Body of pancreas (tissue), 4 donors: ENCODE data around the gene MMRN1.

Source experiments
- POLR2A ChIP-seq, 3 donors: fragments of 450-650 bp; IDR thresholded peaks; one replicate each; pipeline ENCODE4 v1.6.1; 2016; ENCODE audit warnings: antibody characterized with exemption in 3 of 3, mild to moderate bottlenecking in 2 of 3
- TF ChIP-seq, protein P1 (sequence below), 7 experiments: fragments of 450-650 bp in 4 of 7; fragments of 200-600 bp in 3 of 7; sonication (generic) in 3 of 7; IDR thresholded peaks; one replicate each; pipeline ENCODE4 v1.5.1; 2016 to 2019; ENCODE audit warnings: antibody characterized with exemption in 7 of 7

- TF ChIP-seq, protein P1, sequence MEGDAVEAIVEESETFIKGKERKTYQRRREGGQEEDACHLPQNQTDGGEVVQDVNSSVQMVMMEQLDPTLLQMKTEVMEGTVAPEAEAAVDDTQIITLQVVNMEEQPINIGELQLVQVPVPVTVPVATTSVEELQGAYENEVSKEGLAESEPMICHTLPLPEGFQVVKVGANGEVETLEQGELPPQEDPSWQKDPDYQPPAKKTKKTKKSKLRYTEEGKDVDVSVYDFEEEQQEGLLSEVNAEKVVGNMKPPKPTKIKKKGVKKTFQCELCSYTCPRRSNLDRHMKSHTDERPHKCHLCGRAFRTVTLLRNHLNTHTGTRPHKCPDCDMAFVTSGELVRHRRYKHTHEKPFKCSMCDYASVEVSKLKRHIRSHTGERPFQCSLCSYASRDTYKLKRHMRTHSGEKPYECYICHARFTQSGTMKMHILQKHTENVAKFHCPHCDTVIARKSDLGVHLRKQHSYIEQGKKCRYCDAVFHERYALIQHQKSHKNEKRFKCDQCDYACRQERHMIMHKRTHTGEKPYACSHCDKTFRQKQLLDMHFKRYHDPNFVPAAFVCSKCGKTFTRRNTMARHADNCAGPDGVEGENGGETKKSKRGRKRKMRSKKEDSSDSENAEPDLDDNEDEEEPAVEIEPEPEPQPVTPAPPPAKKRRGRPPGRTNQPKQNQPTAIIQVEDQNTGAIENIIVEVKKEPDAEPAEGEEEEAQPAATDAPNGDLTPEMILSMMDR (IDR thresholded peaks at IDR 0.05): no peak
- TF ChIP-seq POLR2A (IDR thresholded peaks at IDR 0.05): no peak
Measured at GRCh38 chr4:89876548-89876947, 18.1 kb upstream of the MMRN1 start.
